ENCODE results near the gene IQSEC3. TPM values are rescaled to one million over a fixed set of nuclear protein-coding genes. Genes with fewer than 3 reads are reported as not detected.

The IQSEC3 gene
- total and polyA plus RNA-seq, 2 donors: 0.99 to 4.4 TPM

Other genes starting within 250 kb of the IQSEC3 start
- gene SLC6A12, start 147.4 kb downstream of the IQSEC3 start, total RNA-seq: 0.14 TPM
- 1.6 TPM for gene SLC6A12, start 147.4 kb downstream of the IQSEC3 start, polyA plus RNA-seq
- 0.28 TPM for gene SLC6A13, start 196.1 kb downstream of the IQSEC3 start, total RNA-seq
- 2.9 TPM for gene SLC6A13, start 196.1 kb downstream of the IQSEC3 start, polyA plus RNA-seq